Forelimb muscle (tissue), 1 donor: ENCODE measurements around the gene ASTN1. TPM values are rescaled to one million over a fixed set of nuclear protein-coding genes. Genes with fewer than 3 reads are reported as not detected.

Source experiments
- DNase-seq: peaks from one replicate; pipeline ENCODE4 v3.0.0-alpha.2; 2013; ENCODE audit warnings: low read depth
- polyA plus RNA-seq: library from polyadenylated mRNA; unstranded; fragments of 120-200 nt; gene quantifications from one replicate; pipeline ENCODE4 v1.2.1, GENCODE V29; 2013; ENCODE audit not compliant: insufficient read length

ASTN1 gene
- polyA plus RNA-seq, 1 donor = 6.4 TPM

GRCh38 chr1:177163844-177164379 is 600 bp downstream of the ASTN1 start:
- DNase-seq = no peak

GRCh38 chr1:177162243-177162642 is 2.3 kb downstream of the ASTN1 start:
- DNase-seq = no peak

GRCh38 chr1:177146499-177146898 is 18.0 kb downstream of the ASTN1 start:
- no peak for DNase-seq

GRCh38 chr1:177145106-177146070 is 19.1 kb downstream of the ASTN1 start:
- no peak for DNase-seq

- DNase-seq = no peak
Measured at GRCh38 chr1:177142791-177143271, 21.7 kb downstream of the ASTN1 start.

GRCh38 chr1:177142010-177142409 is 22.5 kb downstream of the ASTN1 start:
- no peak for DNase-seq

GRCh38 chr1:177138347-177138746 is 26.2 kb downstream of the ASTN1 start:
- DNase-seq = no peak

- DNase-seq = no peak
Measured at GRCh38 chr1:177137814-177138213, 26.7 kb downstream of the ASTN1 start.

- no peak for DNase-seq
Measured at GRCh38 chr1:177135250-177135649, 29.3 kb downstream of the ASTN1 start.

- DNase-seq = no peak
Measured at GRCh38 chr1:177133977-177134538, 30.5 kb downstream of the ASTN1 start.

GRCh38 chr1:177132141-177132540 is 32.4 kb downstream of the ASTN1 start:
- DNase-seq = no peak

GRCh38 chr1:177131723-177132122 is 32.8 kb downstream of the ASTN1 start:
- DNase-seq = no peak

- no peak for DNase-seq
Measured at GRCh38 chr1:177130451-177130945, 34.0 kb downstream of the ASTN1 start.

GRCh38 chr1:177128665-177129281 is 35.7 kb downstream of the ASTN1 start:
- no peak for DNase-seq

- DNase-seq = no peak
Measured at GRCh38 chr1:177126267-177126666, 38.2 kb downstream of the ASTN1 start.

GRCh38 chr1:177124577-177125278 is 39.8 kb downstream of the ASTN1 start:
- no peak for DNase-seq

GRCh38 chr1:177122461-177123251 is 41.9 kb downstream of the ASTN1 start:
- DNase-seq = no peak

- DNase-seq = no peak
Measured at GRCh38 chr1:177119311-177119710, 45.2 kb downstream of the ASTN1 start.

GRCh38 chr1:177118901-177119300 is 45.6 kb downstream of the ASTN1 start:
- no peak for DNase-seq

GRCh38 chr1:177116941-177117340 is 47.6 kb downstream of the ASTN1 start:
- no peak for DNase-seq
